GM18519 (cell line): ENCODE results near the gene PAK1IP1.
"Not testable (repeated sequence)": the region's sequence is repeated elsewhere in the genome, so short reads cannot be mapped to it uniquely, and the experiment has no call there.

Source experiments
- ATAC-seq: cut with Tn5 transposase; IDR thresholded peaks from one replicate; pipeline ENCODE4 v1.9.1; 2021; ENCODE audit warnings: mild to moderate bottlenecking, moderate library complexity; ENCODE audit not compliant: unreplicated experiment, low FRiP score

The PAK1IP1 gene

GRCh38 chr6:10694302-10695085 is at the start of gene PAK1IP1, which contains the start of gene C6orf52:
Gene PAK1IP1 (plus strand): TSS chr6:10694972. CDS start chr6:10694986, 14 bp downstream.
Gene C6orf52 (minus strand): TSS chr6:10694616. CDS start chr6:10687550, 7,066 bp downstream.
- ATAC-seq, result peak; percentile 97

GRCh38 chr6:10655508-10656055 is 39.2 kb upstream of the PAK1IP1 start:
- ATAC-seq, result no peak

GRCh38 chr6:10658910-10659698 is 35.7 kb upstream of the PAK1IP1 start:
- no peak for ATAC-seq

- ATAC-seq, result no peak
Observed at GRCh38 chr6:10659699-10660348, 34.9 kb upstream of the PAK1IP1 start.

GRCh38 chr6:10660431-10661191 is 34.2 kb upstream of the PAK1IP1 start:
- ATAC-seq, result not testable (repeated sequence)

- no peak for ATAC-seq
Observed at GRCh38 chr6:10662207-10662606, 32.6 kb upstream of the PAK1IP1 start.

GRCh38 chr6:10662742-10663141 is 32.0 kb upstream of the PAK1IP1 start:
- no peak for ATAC-seq

GRCh38 chr6:10665595-10665994 is 29.2 kb upstream of the PAK1IP1 start:
- ATAC-seq, result not testable (repeated sequence)

GRCh38 chr6:10668126-10668917 is 26.4 kb upstream of the PAK1IP1 start:
- no peak for ATAC-seq

- no peak for ATAC-seq
Observed at GRCh38 chr6:10676403-10676802, 18.4 kb upstream of the PAK1IP1 start.

- ATAC-seq, result no peak
Observed at GRCh38 chr6:10678456-10678855, 16.3 kb upstream of the PAK1IP1 start.

GRCh38 chr6:10681795-10682194 is 13.0 kb upstream of the PAK1IP1 start:
- ATAC-seq, result no peak

GRCh38 chr6:10682355-10682988 is 12.3 kb upstream of the PAK1IP1 start:
- ATAC-seq, result no peak

GRCh38 chr6:10684618-10685017 is 10.2 kb upstream of the PAK1IP1 start:
- no peak for ATAC-seq

- ATAC-seq, result no peak
Observed at GRCh38 chr6:10685092-10685915, 9.5 kb upstream of the PAK1IP1 start.

GRCh38 chr6:10686901-10687300 is 7.9 kb upstream of the PAK1IP1 start:
- ATAC-seq, result no peak

- ATAC-seq, result no peak
Observed at GRCh38 chr6:10687582-10687981, 7.2 kb upstream of the PAK1IP1 start.
